Measurements from ENCODE around the gene SPOCK1. TPM values are rescaled to one million over a fixed set of nuclear protein-coding genes. Genes with fewer than 3 reads are reported as not detected.
A peak's percentile ranks its signal among the peaks of the same experiment; 100 is the strongest.

Gene SPOCK1
- total RNA-seq, 1 experiment from 2014 or later: not detected

- in situ Hi-C loops (cut with HindIII; ENCODE audit: low sequenced_read_pairs): no loop called here
- peak; percentile 44 for DNase-seq (ENCODE audit: low spot score)
These were observed 182.8 kb downstream of the SPOCK1 start for GRCh38 chr5:137316346-137316736.

- in situ Hi-C loops (cut with HindIII; ENCODE audit: low sequenced_read_pairs): no loop called here
- peak; percentile 75 for DNase-seq (ENCODE audit: low spot score)
These were observed 183.4 kb downstream of the SPOCK1 start for GRCh38 chr5:137315534-137316345.

GRCh38 chr5:137315109-137315508, 184.0 kb downstream of the SPOCK1 start:
- DNase-seq (ENCODE audit: low spot score): peak; percentile 18
- in situ Hi-C loops (cut with HindIII; ENCODE audit: low sequenced_read_pairs): no loop called here

GRCh38 chr5:137313526-137314175, 185.5 kb downstream of the SPOCK1 start:
- DNase-seq (ENCODE audit: low spot score): peak; percentile 93
- in situ Hi-C loops (cut with HindIII; ENCODE audit: low sequenced_read_pairs): no loop called here

GRCh38 chr5:137312011-137312410, 187.1 kb downstream of the SPOCK1 start:
- in situ Hi-C loops (cut with HindIII; ENCODE audit: low sequenced_read_pairs): no loop called here
- peak; percentile 42 for DNase-seq (ENCODE audit: low spot score)

- in situ Hi-C loops (cut with HindIII; ENCODE audit: low sequenced_read_pairs): no loop called here
- DNase-seq (ENCODE audit: low spot score): peak; percentile 66
These were observed 188.9 kb downstream of the SPOCK1 start for GRCh38 chr5:137310051-137310730.

GRCh38 chr5:137309290-137309689, 189.8 kb downstream of the SPOCK1 start:
- DNase-seq (ENCODE audit: low spot score): no peak
- in situ Hi-C loops (cut with HindIII; ENCODE audit: low sequenced_read_pairs): no loop called here

- no peak for DNase-seq (ENCODE audit: low spot score)
- in situ Hi-C loops (cut with HindIII; ENCODE audit: low sequenced_read_pairs): no loop called here
These were observed 190.8 kb downstream of the SPOCK1 start for GRCh38 chr5:137308311-137308710.

GRCh38 chr5:137306903-137307302, 192.2 kb downstream of the SPOCK1 start:
- in situ Hi-C loops (cut with HindIII; ENCODE audit: low sequenced_read_pairs): no loop called here
- no peak for DNase-seq (ENCODE audit: low spot score)

- in situ Hi-C loops (cut with HindIII; ENCODE audit: low sequenced_read_pairs): no loop called here
- DNase-seq (ENCODE audit: low spot score): peak; percentile 76
These were observed 193.0 kb downstream of the SPOCK1 start for GRCh38 chr5:137305971-137306602.

GRCh38 chr5:137304226-137304874, 194.8 kb downstream of the SPOCK1 start:
- in situ Hi-C loops (cut with HindIII; ENCODE audit: low sequenced_read_pairs): no loop called here
- DNase-seq (ENCODE audit: low spot score): peak; percentile 98

- DNase-seq (ENCODE audit: low spot score): no peak
- in situ Hi-C loops (cut with HindIII; ENCODE audit: low sequenced_read_pairs): no loop called here
These were observed 195.6 kb downstream of the SPOCK1 start for GRCh38 chr5:137303509-137303908.

- DNase-seq (ENCODE audit: low spot score): no peak
- in situ Hi-C loops (cut with HindIII; ENCODE audit: low sequenced_read_pairs): no loop called here
These were observed 198.5 kb downstream of the SPOCK1 start for GRCh38 chr5:137300411-137301240.

- peak; percentile 69 for DNase-seq (ENCODE audit: low spot score)
- in situ Hi-C loops (cut with HindIII; ENCODE audit: low sequenced_read_pairs): no loop called here
These were observed 202.8 kb downstream of the SPOCK1 start for GRCh38 chr5:137296213-137296781.

GRCh38 chr5:137294604-137295003, 204.5 kb downstream of the SPOCK1 start:
- no peak for DNase-seq (ENCODE audit: low spot score)
- in situ Hi-C loops (cut with HindIII; ENCODE audit: low sequenced_read_pairs): no loop called here

- in situ Hi-C loops (cut with HindIII; ENCODE audit: low sequenced_read_pairs): no loop called here
- no peak for DNase-seq (ENCODE audit: low spot score)
These were observed 206.6 kb downstream of the SPOCK1 start for GRCh38 chr5:137292461-137293027.

GRCh38 chr5:137291436-137291835, 207.7 kb downstream of the SPOCK1 start:
- DNase-seq (ENCODE audit: low spot score): no peak
- in situ Hi-C loops (cut with HindIII; ENCODE audit: low sequenced_read_pairs): no loop called here

GRCh38 chr5:137291031-137291430, 208.1 kb downstream of the SPOCK1 start:
- in situ Hi-C loops (cut with HindIII; ENCODE audit: low sequenced_read_pairs): no loop called here
- DNase-seq (ENCODE audit: low spot score): peak; percentile 53

Measured in G401 (cell line).